Right lobe of liver (tissue), 4 donors: ENCODE results near the gene TRRAP.

ENCODE experiments used
- CTCF ChIP-seq, 4 donors: fragments of 200-600 bp in 3 of 4; fragments of 450-650 bp in 1 of 4; IDR thresholded peaks; one replicate each; pipeline versions ENCODE4 v1.5.1 to v1.8.0; 2016 to 2022; ENCODE audit warnings: antibody characterized with exemption in 4 of 4, mild to moderate bottlenecking in 2 of 4
- POLR2A ChIP-seq: fragments of 450-650 bp; IDR thresholded peaks from one replicate; pipeline ENCODE4 v1.6.1; 2017; ENCODE audit warnings: antibody characterized with exemption, mild to moderate bottlenecking
- donor health status: DM: no; HTN: no; CAD: no.
- donor health status: DM: no; HTN: no; CAD: no.
- donor health status: DM: no; HTN: yes; CAD: no.

- TF ChIP-seq POLR2A = no peak
- no peak for TF ChIP-seq CTCF (IDR thresholded peaks at IDR 0.05)
These were observed 127.4 kb downstream of the TRRAP start for GRCh38 chr7:99005776-99006175.
